A549 (cell line): ENCODE data around the gene ACR. TPM values are rescaled to one million over a fixed set of nuclear protein-coding genes. Genes with fewer than 3 reads are reported as not detected.
"Not testable (repeated sequence)": the region's sequence is repeated elsewhere in the genome, so short reads cannot be mapped to it uniquely, and the experiment has no call there.

ENCODE experiments used
- ATAC-seq, 2 experiments: fragments of 200-7000 bp in 1 of 2; fragments of >200 bp in 1 of 2; cut with Nextera tagmentation in 1 of 2; cut with Tn5 transposase in 1 of 2; 3 replicates each; pipeline versions ENCODE4 v1.8.0 to v1.9.1; 2018 to 2020; ENCODE audit warnings: mild to moderate bottlenecking in 1 of 2, moderate library complexity in 1 of 2
- CTCF ChIA-PET: fragments of 300-600 bp; sonication (Branson Sonifier 250); formaldehyde crosslinking; extraction: SDS; loops from one replicate; lab custom pipeline; 2021; ENCODE audit warnings: antibody characterized with exemption, inconsistent platforms; lab: Yijun Ruan, JAX
- POLR2A ChIA-PET: fragments of 350-600 bp; formaldehyde crosslinking; extraction: SDS; loops from one replicate; lab custom pipeline; 2021; ENCODE audit warnings: antibody characterized with exemption, inconsistent platforms; lab: Yijun Ruan, JAX
- DNase-seq, 2 experiments: peaks; one replicate each; pipeline versions ENCODE4 v3.0.0 to v3.0.0-alpha.2; 2011 to 2016; ENCODE audit warnings: low read depth in 1 of 2, low spot score in 1 of 2
- FAIRE-seq: peaks from 2 replicates; lab custom pipeline; 2011; peaks lifted over from hg19 to GRCh38; lab: Jason Lieb, UNC
- H3K27ac ChIP-seq, 2 experiments: fragments of >200 bp; sonication (Bioruptor Twin); formaldehyde crosslinking; 3 replicates each; pipeline ENCODE4 v1.5.1; 2016 to 2017
- H3K4me1 ChIP-seq: fragments of >200 bp; sonication (Bioruptor Twin); formaldehyde crosslinking; 3 replicates; pipeline ENCODE4 v1.6.1; 2016
- H3K4me2 ChIP-seq: fragments of >200 bp; sonication (Bioruptor Twin); formaldehyde crosslinking; 3 replicates; pipeline ENCODE4 v1.6.1; 2016
- H3K4me3 ChIP-seq: fragments of >200 bp; sonication (Bioruptor Twin); formaldehyde crosslinking; 3 replicates; pipeline ENCODE4 v1.5.1; 2016
- H3K9me3 ChIP-seq: fragments of >200 bp; sonication (Bioruptor Twin); formaldehyde crosslinking; 3 replicates; pipeline ENCODE4 v1.6.1; 2016
- FOSL2 ChIP-seq, 2 experiments: fragments of 450-650 bp in 1 of 2; fragments of >200 bp in 1 of 2; sonication (Bioruptor Twin) in 1 of 2; formaldehyde crosslinking; IDR thresholded peaks; 2 replicates each; pipeline versions ENCODE4 v1.5.0 to v1.6.1; 2016 to 2020; ENCODE audit warnings: mild to moderate bottlenecking in 1 of 2, moderate library complexity in 1 of 2
- RAD21 ChIP-seq, 2 experiments: fragments of >200 bp in 1 of 2; sonication (Bioruptor Twin) in 1 of 2; formaldehyde crosslinking in 1 of 2; IDR thresholded peaks in 1 of 2; conservative IDR thresholded peaks in 1 of 2; 2 replicates in 1 of 2; 3 replicates in 1 of 2; pipeline ENCODE4 v1.6.1; 2012 to 2018; ENCODE audit warnings: inconsistent platforms in 1 of 2
- WGBS: methylation state at CpG from one replicate; pipeline ENCODE4 v1.1.6; 2017; ENCODE audit errors: missing lambda C conversion rate; 5-methylcytosine and 5-hydroxymethylcytosine counted together
- polyA plus RNA-seq, 4 experiments: library from polyadenylated mRNA; depleted of rRNA in 3 of 4; stranded (reverse); fragments of >200 nt; fragmentation: RNase III in 1 of 4; extraction: RNeasy Plus Mini Kit Qiagen cat#74134 plus additional on column Dnase treatment in 1 of 4; gene quantifications; 2 replicates in 3 of 4; 3 replicates in 1 of 4; pipeline ENCODE4 v1.2.3, GENCODE V29; 2011 to 2017
- TF ChIP-seq, protein P1 (sequence below): IDR thresholded peaks from 2 replicates; pipeline ENCODE4 v1.6.1; 2012
- TF ChIP-seq, protein P2 (sequence below): fragments of >200 bp; sonication (Bioruptor Twin); formaldehyde crosslinking; IDR thresholded peaks from 3 replicates; pipeline ENCODE4 v1.5.1; 2016

The ACR gene
- polyA plus RNA-seq, 2 of the 4 experiments (the other 2 are of a cell fraction): not detected

DNA sequence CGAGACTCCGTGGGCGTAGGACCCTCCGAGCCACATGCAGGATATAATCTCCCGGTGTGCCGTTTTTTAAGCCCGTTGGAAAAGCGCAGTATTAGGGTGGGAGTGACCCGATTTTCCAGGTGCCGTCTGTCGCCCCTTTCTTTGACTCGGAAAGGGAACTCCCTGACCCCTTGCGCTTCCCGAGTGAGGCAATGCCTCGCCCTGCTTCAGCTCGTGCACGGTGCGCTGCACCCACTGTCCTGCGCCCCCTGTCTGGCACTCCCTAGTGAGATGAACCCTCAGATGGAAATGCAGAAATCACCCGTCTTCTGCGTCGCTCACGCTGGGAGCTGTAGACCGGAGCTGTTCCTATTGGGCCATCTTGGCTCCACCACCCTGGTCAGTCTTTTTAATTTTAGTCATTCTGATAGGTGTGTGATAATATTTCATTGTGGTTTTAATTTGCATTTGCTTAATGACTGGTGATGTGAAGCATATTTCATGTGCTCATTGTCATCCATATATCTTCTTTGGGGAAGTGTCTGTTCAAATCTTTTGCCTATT is 19.0 kb downstream of the ACR start:
- ATAC-seq, H3K9me3 ChIP-seq, H3K4me1 ChIP-seq, POLR2A ChIA-PET, CTCF ChIA-PET, FAIRE-seq: not testable (repeated sequence)
- H3K27ac ChIP-seq: peak overlapping the region; percentile 26 to 73
- WGBS: 4% methylated on average over 12 of the region's 24 CpGs
- peak overlapping the region; percentile 35 for H3K4me3 ChIP-seq
- peak in 1 of 2 experiments; percentile 54 for DNase-seq
- TF ChIP-seq, protein P1, sequence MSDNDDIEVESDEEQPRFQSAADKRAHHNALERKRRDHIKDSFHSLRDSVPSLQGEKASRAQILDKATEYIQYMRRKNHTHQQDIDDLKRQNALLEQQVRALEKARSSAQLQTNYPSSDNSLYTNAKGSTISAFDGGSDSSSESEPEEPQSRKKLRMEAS: peak; percentile 56
- TF ChIP-seq, protein P2, sequence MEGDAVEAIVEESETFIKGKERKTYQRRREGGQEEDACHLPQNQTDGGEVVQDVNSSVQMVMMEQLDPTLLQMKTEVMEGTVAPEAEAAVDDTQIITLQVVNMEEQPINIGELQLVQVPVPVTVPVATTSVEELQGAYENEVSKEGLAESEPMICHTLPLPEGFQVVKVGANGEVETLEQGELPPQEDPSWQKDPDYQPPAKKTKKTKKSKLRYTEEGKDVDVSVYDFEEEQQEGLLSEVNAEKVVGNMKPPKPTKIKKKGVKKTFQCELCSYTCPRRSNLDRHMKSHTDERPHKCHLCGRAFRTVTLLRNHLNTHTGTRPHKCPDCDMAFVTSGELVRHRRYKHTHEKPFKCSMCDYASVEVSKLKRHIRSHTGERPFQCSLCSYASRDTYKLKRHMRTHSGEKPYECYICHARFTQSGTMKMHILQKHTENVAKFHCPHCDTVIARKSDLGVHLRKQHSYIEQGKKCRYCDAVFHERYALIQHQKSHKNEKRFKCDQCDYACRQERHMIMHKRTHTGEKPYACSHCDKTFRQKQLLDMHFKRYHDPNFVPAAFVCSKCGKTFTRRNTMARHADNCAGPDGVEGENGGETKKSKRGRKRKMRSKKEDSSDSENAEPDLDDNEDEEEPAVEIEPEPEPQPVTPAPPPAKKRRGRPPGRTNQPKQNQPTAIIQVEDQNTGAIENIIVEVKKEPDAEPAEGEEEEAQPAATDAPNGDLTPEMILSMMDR: peak; percentile 34
- 0 out of 5 replicates have a peak, but pooled peaks of 1 of the 2 experiments have one; percentile 6 for TF ChIP-seq RAD21 (conservative IDR thresholded peaks at IDR 0.05 in 1 of 2, IDR thresholded peaks at IDR 0.05 in 1 of 2)
- H3K4me2 ChIP-seq: peak overlapping the region; percentile 74

DNA sequence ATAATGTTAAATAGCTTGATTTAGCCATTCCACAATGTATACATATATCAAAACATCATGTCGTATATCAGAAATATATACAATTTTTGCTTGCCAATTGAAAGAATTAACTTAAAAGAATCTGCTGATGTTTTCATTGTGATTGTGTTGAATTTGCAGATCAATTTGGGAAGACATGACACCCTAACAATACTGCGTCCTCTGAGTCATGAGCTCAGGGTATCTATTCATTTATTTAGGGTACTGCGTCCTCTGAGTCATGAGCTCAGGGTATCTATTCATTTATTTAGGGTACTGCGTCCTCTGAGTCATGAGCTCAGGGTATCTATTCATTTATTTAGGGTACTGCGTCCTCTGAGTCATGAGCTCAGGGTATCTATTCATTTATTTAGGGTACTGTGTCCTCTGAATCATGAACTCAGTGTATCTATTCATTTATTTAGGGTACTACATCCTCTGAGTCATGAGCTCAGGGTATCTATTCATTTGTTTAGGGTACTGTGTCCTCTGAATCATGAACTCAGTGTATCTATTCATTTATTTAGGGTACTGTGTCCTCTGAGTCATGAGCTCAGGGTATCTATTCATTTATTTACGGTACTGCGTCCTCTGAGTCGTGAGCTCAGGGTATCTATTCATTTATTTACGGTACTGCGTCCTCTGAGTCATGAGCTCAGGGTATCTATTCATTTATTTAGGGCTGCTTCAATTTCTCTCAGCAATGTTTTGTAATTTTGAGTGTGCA is 21.8 kb downstream of the ACR start:
- 6% methylated on average over 9 of the region's 10 CpGs for WGBS
- H3K4me3 ChIP-seq; POLR2A ChIA-PET; H3K27ac ChIP-seq; H3K4me2 ChIP-seq; FAIRE-seq; H3K9me3 ChIP-seq; H3K4me1 ChIP-seq; TF ChIP-seq FOSL2 (IDR thresholded peaks at IDR 0.05): not testable (repeated sequence)
- ATAC-seq (0 out of 6 replicates have a peak, but pooled peaks of 1 of the 2 experiments have one; percentile 47), DNase-seq (peak in 1 of 2 experiments; percentile 56)
- peak; percentile 84 for TF ChIP-seq FOSL2 (CRISPR knock-in tag; IDR thresholded peaks at IDR 0.05)
- CTCF ChIA-PET: interaction anchor here (1.0 kb wide), 1 partner anchor 28 kb away, joined by 5 read pairs; no protein-coding TSS in a partner anchor

GRCh38 chr22:50761829-50762228 is 23.8 kb downstream of the ACR start:
- H3K4me3 ChIP-seq, DNase-seq, FAIRE-seq, H3K4me2 ChIP-seq, H3K9me3 ChIP-seq, H3K4me1 ChIP-seq, POLR2A ChIA-PET, H3K27ac ChIP-seq, ATAC-seq: not testable (repeated sequence)
- WGBS: 83% methylated on average over 2 of the region's 2 CpGs
- CTCF ChIA-PET: interaction anchor here (0.6 kb wide), 1 partner anchor 141 kb away, joined by 5 read pairs; no protein-coding TSS in a partner anchor

- DNase-seq, H3K27ac ChIP-seq, H3K4me1 ChIP-seq, H3K4me3 ChIP-seq, H3K9me3 ChIP-seq, H3K4me2 ChIP-seq, FAIRE-seq, ATAC-seq, CTCF ChIA-PET, POLR2A ChIA-PET: not testable (repeated sequence)
- WGBS: 58% methylated on average over 3 of the region's 3 CpGs
Observed at GRCh38 chr22:50764288-50764687, 26.3 kb downstream of the ACR start.

DNA sequence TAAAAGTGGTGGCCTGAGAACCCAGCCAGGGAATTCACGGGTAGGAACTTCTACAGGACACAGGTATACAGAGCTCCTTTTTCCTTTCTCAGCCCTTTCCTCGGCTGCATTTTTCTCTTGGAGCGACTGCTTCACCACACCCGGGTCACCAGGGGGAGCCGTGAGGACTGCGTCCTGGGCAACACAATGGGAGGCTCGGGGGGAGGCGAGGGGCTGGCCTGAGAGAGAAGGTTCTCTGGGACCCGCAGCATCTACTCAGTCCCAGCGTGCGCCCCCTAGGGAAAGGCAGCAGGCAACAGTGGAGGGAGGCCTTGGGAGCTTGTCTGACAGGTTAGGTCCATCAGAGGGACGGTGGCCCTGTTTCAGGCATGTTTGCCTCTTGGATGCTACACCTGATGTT is 37.1 kb downstream of the ACR start:
- not testable (repeated sequence) for FAIRE-seq, H3K4me2 ChIP-seq, H3K4me1 ChIP-seq, H3K9me3 ChIP-seq
- WGBS: 13% methylated on average over 8 of the region's 12 CpGs
- TF ChIP-seq, protein P2: peak; percentile 34
- TF ChIP-seq, all 56 proteins: peak for 1; not testable (repeated sequence) for 55
- CTCF ChIA-PET: interaction anchor here (0.7 kb wide), 1 partner anchor 48 kb away, joined by 4 read pairs; no protein-coding TSS in a partner anchor
- DNase-seq: peak; percentile 31 to 79
- POLR2A ChIA-PET, H3K27ac ChIP-seq, H3K4me3 ChIP-seq: not testable (repeated sequence)
- ATAC-seq: peak; percentile 80 to 99

GRCh38 chr22:50777631-50778030 is 39.6 kb downstream of the ACR start:
- FAIRE-seq, H3K4me1 ChIP-seq, H3K4me2 ChIP-seq, DNase-seq, H3K27ac ChIP-seq, CTCF ChIA-PET, H3K9me3 ChIP-seq, ATAC-seq, POLR2A ChIA-PET, H3K4me3 ChIP-seq: not testable (repeated sequence)
- WGBS: 89% methylated on average over 5 of the region's 5 CpGs

- POLR2A ChIA-PET, H3K27ac ChIP-seq, CTCF ChIA-PET, H3K4me2 ChIP-seq, H3K4me1 ChIP-seq, H3K9me3 ChIP-seq, ATAC-seq, H3K4me3 ChIP-seq, FAIRE-seq, DNase-seq: not testable (repeated sequence)
- WGBS: 88% methylated on average over 4 of the region's 4 CpGs
Observed at GRCh38 chr22:50780244-50780643, 42.2 kb downstream of the ACR start.

GRCh38 chr22:50782253-50782652 is 44.2 kb downstream of the ACR start:
- H3K4me1 ChIP-seq, H3K4me3 ChIP-seq, ATAC-seq, H3K27ac ChIP-seq, FAIRE-seq, DNase-seq, H3K9me3 ChIP-seq, CTCF ChIA-PET, POLR2A ChIA-PET: not testable (repeated sequence)
- WGBS: 93% methylated on average over 2 of the region's 3 CpGs
- peak overlapping the region; percentile 48 for H3K4me2 ChIP-seq
